Loucy (cell line): Measurements from ENCODE around the gene FER.

Experiments
- H2AFZ ChIP-seq: fragments of 200-600 bp; sonication (generic); 2 replicates; pipeline ENCODE4 v1.6.0; 2016; ENCODE audit warnings: antibody characterized with exemption, mild to moderate bottlenecking, low read length, moderate library complexity
- H3F3A ChIP-seq: fragments of 200-600 bp; 2 replicates; pipeline ENCODE4 v1.6.0; 2016; ENCODE audit warnings: antibody characterized with exemption, low read depth, mild to moderate bottlenecking
- H3K27me3 ChIP-seq: fragments of 200-600 bp; sonication (generic); 2 replicates; pipeline ENCODE4 v1.6.1; 2014; ENCODE audit warnings: low read length, mild to moderate bottlenecking; ENCODE audit not compliant: insufficient read depth, poor library complexity, severe bottlenecking
- H3K36me3 ChIP-seq: fragments of 200-600 bp; sonication (generic); 2 replicates; pipeline ENCODE4 v1.6.1; 2016; ENCODE audit warnings: low read length; ENCODE audit not compliant: insufficient read depth
- H3K4me1 ChIP-seq: fragments of 200-600 bp; sonication (generic); 2 replicates; pipeline ENCODE4 v1.5.1; 2014; ENCODE audit warnings: low read length, mild to moderate bottlenecking; ENCODE audit not compliant: insufficient read depth, poor library complexity, severe bottlenecking
- H3K4me2 ChIP-seq: fragments of 200-600 bp; sonication (generic); 2 replicates; pipeline ENCODE4 v1.6.0; 2014; ENCODE audit warnings: antibody characterized with exemption, low read length, low read depth, mild to moderate bottlenecking; ENCODE audit not compliant: poor library complexity, severe bottlenecking
- H3K4me3 ChIP-seq: fragments of 200-600 bp; sonication (generic); 2 replicates; pipeline ENCODE4 v1.5.1; 2014; ENCODE audit warnings: low read length, mild to moderate bottlenecking, mixed read lengths; ENCODE audit not compliant: poor library complexity, severe bottlenecking
- H3K79me2 ChIP-seq: fragments of 200-600 bp; sonication (generic); 2 replicates; pipeline ENCODE4 v1.6.1; 2014; ENCODE audit warnings: low read length; ENCODE audit not compliant: insufficient read depth
- H3K9ac ChIP-seq: fragments of 200-600 bp; sonication (generic); 2 replicates; pipeline ENCODE4 v1.6.0; 2014; ENCODE audit warnings: mild to moderate bottlenecking, low read depth, low read length, moderate library complexity; ENCODE audit not compliant: poor library complexity, severe bottlenecking
- H3K9me2 ChIP-seq: fragments of 200-600 bp; sonication (generic); replicated peaks from 2 replicates; pipeline ENCODE4 v1.6.1; 2016; ENCODE audit warnings: low read depth, low read length, mixed read lengths
- H3K9me3 ChIP-seq: fragments of 200-600 bp; sonication (generic); 2 replicates; pipeline ENCODE4 v1.6.1; 2014; ENCODE audit warnings: mild to moderate bottlenecking, antibody characterized with exemption, low read length, low read depth; ENCODE audit not compliant: insufficient read depth
- H4K20me1 ChIP-seq: fragments of 200-600 bp; sonication (generic); 2 replicates; pipeline ENCODE4 v1.6.0; 2014; ENCODE audit warnings: antibody characterized with exemption, low read length, mild to moderate bottlenecking; ENCODE audit not compliant: insufficient read depth, poor library complexity, severe bottlenecking
- CTCF ChIP-seq: fragments of 200-600 bp; sonication (generic); conservative IDR thresholded peaks from 2 replicates; pipeline ENCODE4 v1.5.1; 2014; ENCODE audit warnings: mild to moderate bottlenecking, antibody characterized with exemption, low read length
- EZH2phosphoT487 ChIP-seq: fragments of 200-600 bp; IDR thresholded peaks from 2 replicates; pipeline ENCODE4 v1.6.1; 2018; ENCODE audit warnings: antibody characterized with exemption, mild to moderate bottlenecking, moderate library complexity, borderline replicate concordance

FER gene

GRCh38 chr5:109186759-109187158 is 439.1 kb downstream of the FER start:
- no peak overlapping the region for H3K4me2 ChIP-seq
- no peaks in the 10 kb centered on the region for H3K9me2 ChIP-seq
- no peak overlapping the region for H3K4me3 ChIP-seq
- H3K27me3 ChIP-seq: no peaks in the 10 kb centered on the region
- H2AFZ ChIP-seq: no peak overlapping the region
- no peak for TF ChIP-seq CTCF
- TF ChIP-seq EZH2phosphoT487: no peak
- no peaks in the 10 kb centered on the region for H4K20me1 ChIP-seq
- H3K79me2 ChIP-seq: no peaks in the 10 kb centered on the region
- no peaks in the 10 kb centered on the region for H3F3A ChIP-seq
- H3K36me3 ChIP-seq: peaks cover 19% of the 10 kb centered on the region; the same call in 1 of the 2 replicates
- H3K4me1 ChIP-seq: peaks cover 5% of the 10 kb centered on the region
- no peaks in the 10 kb centered on the region for H3K9me3 ChIP-seq
- no peak overlapping the region for H3K9ac ChIP-seq

GRCh38 chr5:109191153-109191558 is 443.5 kb downstream of the FER start:
- Histone ChIP-seq H4K20me1 (no peaks in the 10 kb centered on the region), H3K79me2 (no peaks in the 10 kb centered on the region), H3K4me1 (peaks cover 5% of the 10 kb centered on the region), H3K36me3 (peaks cover 18% of the 10 kb centered on the region; the same call in 1 of the 2 replicates), H3K9ac (no peak overlapping the region), H3K4me2 (no peak overlapping the region), H3K27me3 (no peaks in the 10 kb centered on the region), H3K9me2 (no peaks in the 10 kb centered on the region), H3K9me3 (no peaks in the 10 kb centered on the region), H3F3A (no peaks in the 10 kb centered on the region), H3K4me3 (no peak overlapping the region), H2AFZ (no peak overlapping the region)
- TF ChIP-seq EZH2phosphoT487: no peak
- TF ChIP-seq CTCF: no peak

GRCh38 chr5:109192027-109192426 is 444.3 kb downstream of the FER start:
- Histone ChIP-seq H2AFZ (no peak overlapping the region), H3K9me2 (no peaks in the 10 kb centered on the region), H3K4me1 (peaks cover 5% of the 10 kb centered on the region), H3K9me3 (no peaks in the 10 kb centered on the region), H3K4me2 (no peak overlapping the region), H3K9ac (no peak overlapping the region), H3K36me3 (peaks cover 12% of the 10 kb centered on the region; the same call in 1 of the 2 replicates), H3K79me2 (no peaks in the 10 kb centered on the region), H3K27me3 (no peaks in the 10 kb centered on the region), H4K20me1 (no peaks in the 10 kb centered on the region), H3K4me3 (no peak overlapping the region), H3F3A (no peaks in the 10 kb centered on the region)
- TF ChIP-seq CTCF (no peak), EZH2phosphoT487 (no peak)
